ENCODE data around the gene CALD1. TPM values are rescaled to one million over a fixed set of nuclear protein-coding genes. Genes with fewer than 3 reads are reported as not detected.

Gene CALD1
- total and polyA plus RNA-seq, 9 donors: 79.3 to 209 (median 128) TPM

DNA sequence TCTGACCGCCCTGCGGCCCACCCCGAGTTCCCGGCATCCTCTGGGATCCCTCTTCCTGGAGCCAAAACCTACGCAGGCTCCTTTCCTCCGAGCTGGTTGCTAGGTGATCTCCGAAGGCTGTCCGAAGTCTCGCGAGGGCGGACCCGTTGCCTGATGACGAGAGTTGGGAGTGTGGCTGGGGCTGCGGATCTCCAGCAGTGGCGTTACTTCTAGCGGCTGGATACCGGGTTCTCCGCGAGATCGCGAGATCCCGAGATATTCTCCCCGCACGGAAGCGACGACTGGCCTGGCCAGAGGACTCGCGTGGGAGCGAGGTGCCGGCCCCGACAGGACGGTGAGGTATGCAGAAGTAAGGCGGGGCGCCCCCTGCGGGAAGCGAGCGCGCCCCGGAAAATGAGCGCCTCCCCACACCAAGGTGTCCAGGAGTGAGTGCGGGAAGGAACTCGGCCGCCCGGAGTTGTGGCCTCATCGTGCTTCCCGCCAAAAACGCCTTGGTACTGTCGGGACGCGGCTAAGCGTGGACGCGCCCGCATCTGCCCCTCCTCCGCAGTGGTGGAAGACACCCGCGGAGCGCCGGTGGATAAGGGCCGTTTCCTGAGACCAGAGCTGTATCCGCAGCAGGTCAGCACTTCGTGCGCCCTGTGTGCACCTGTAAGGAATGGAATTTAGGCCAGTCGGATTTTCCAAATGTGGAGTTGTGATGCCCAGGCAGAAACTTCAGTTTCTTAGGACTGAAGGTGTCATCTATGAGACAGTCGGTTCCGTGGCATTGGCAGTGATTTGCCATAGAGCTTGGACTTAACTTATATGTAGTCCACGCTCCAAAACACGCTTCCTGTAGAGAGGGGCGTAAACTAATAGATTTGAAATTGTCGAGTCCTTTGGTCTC is 207.2 kb downstream of the CALD1 start, which contains the start of gene AGBL3:
AGBL3 (plus strand) TSS at position 146 of the 889 bp plus-strand sequence. CDS start 1,426 bp downstream, outside the sequence.
- no peaks in the 10 kb centered on the region for H3K4me1 ChIP-seq (ENCODE audit: control insufficient read depth, insufficient read depth, low read length)
- H3K4me3 ChIP-seq (ENCODE audit: low read length): peak within 1 kb of the TSS; percentile 92
- DNase-seq: peak; percentile 99
- H3K9me3 ChIP-seq (replicated peaks; ENCODE audit: control insufficient read depth, low read depth, low read length): no peaks in the 10 kb centered on the region
- H3K27ac ChIP-seq (ENCODE audit: low read length): peak within 1 kb of the TSS; percentile 95
- H3K27me3 ChIP-seq (ENCODE audit: control insufficient read depth, insufficient read depth, low read length): no peaks in the 10 kb centered on the region
- WGBS (ENCODE audit: insufficient coverage): under 1% methylated on average over 61 of the region's 70 CpGs
- H3K36me3 ChIP-seq (ENCODE audit: control insufficient read depth, insufficient read depth, low read length): peaks cover 2% of the 10 kb centered on the region

DNA sequence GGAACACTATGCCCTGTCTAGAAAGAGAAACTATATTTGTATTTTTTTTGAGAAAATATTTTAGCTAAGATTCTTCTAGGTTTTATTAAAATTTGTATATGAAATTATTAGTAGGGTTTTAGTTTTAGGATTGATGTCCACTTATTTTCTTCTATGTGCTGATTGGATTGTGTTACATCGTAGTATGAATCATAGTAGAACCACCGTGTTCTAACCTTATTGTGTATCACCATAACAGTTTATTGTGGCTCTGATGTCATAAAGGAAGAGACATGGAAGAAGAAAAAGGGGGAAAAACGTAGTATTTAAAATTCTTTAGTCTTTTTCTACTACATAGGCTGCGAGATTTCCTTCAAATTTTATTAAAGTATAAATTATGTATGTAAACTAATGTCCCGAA is 208.7 kb downstream of the CALD1 start:
- no CpG with 5 or more reads among the region's 5 CpGs for WGBS (ENCODE audit: insufficient coverage)
- Histone ChIP-seq H3K4me1 (ENCODE audit: control insufficient read depth, insufficient read depth, low read length) (no peaks in the 10 kb centered on the region), H3K36me3 (ENCODE audit: control insufficient read depth, insufficient read depth, low read length) (peaks cover 2% of the 10 kb centered on the region), H3K27ac (ENCODE audit: low read length) (no peak overlapping the region), H3K27me3 (ENCODE audit: control insufficient read depth, insufficient read depth, low read length) (no peaks in the 10 kb centered on the region), H3K4me3 (ENCODE audit: low read length) (no peak overlapping the region), H3K9me3 (replicated peaks; ENCODE audit: control insufficient read depth, low read depth, low read length) (no peaks in the 10 kb centered on the region)
- DNase-seq: no peak

DNA sequence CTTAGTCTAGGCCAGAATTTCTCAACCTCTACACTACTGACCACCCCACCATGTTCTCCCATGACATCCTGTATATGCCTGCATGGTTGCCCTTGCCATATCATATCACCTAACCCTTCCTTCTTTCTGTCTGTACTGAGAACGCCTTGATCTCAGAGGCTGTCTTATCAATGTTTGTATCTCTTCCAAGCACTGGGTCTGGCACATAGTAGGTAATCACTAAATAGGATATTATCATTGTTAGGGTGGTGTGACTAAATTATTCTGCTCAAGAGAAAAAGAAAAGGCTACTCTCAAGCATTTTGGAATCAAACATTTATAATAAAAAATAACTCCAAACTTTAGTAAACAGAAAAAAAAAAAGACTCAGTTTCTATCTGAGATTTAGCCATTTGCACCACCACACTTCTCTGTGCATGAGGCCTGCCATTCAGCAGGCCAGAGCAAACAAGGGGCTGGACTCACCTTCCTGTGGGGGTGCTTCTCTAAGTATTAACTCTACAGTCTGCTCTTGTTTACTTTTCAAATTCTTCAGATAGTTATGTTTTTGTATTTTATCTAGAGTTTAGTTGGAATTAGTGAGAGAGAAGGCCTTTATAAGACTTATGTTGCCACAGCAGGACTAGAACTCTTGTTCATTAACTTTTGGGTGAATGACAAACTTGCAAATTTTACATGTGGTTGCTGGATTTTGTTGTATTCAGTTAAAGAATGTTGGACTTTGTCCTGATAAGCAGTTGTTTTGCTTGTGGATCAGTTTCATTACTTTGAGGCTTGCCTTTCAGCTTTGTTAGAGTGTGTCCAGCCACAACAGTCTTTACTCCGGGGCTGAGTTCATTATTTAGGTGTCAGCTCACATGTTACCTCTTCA is 212.3 kb downstream of the CALD1 start:
- Histone ChIP-seq H3K36me3 (ENCODE audit: control insufficient read depth, insufficient read depth, low read length) (peaks cover 14% of the 10 kb centered on the region), H3K4me1 (ENCODE audit: control insufficient read depth, insufficient read depth, low read length) (no peaks in the 10 kb centered on the region), H3K4me3 (ENCODE audit: low read length) (no peak overlapping the region), H3K27me3 (ENCODE audit: control insufficient read depth, insufficient read depth, low read length) (no peaks in the 10 kb centered on the region), H3K9me3 (replicated peaks; ENCODE audit: control insufficient read depth, low read depth, low read length) (no peaks in the 10 kb centered on the region), H3K27ac (ENCODE audit: low read length) (no peak overlapping the region)
- DNase-seq: no peak
- WGBS (ENCODE audit: insufficient coverage): no CpG with 5 or more reads among the region's 2 CpGs

DNA sequence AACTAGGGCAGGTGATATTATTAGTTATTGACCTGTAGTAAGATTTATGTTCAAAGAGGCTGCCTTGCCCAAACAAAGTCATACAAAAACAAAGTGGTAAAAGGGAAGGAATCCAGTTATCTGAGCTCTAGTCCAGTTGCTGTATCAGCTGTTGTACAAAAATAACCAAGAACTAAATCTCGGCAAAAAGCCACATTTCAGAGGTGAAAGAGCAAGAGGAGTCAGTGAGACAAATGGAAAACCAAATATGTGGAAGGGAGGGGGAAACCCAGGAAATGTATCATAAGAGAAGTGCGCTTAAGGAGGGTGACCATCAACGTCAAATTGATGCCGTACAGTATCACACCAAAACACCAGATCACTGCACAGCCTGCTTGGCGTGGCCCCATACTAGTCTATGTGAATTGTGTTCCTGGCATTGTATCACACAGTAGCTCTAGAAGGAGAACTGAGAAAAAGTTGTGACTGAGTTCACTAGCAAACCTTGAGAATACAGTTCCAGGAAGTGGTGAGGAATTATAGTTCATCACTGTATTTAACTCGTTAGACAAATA is 213.3 kb downstream of the CALD1 start:
- no peaks in the 10 kb centered on the region for H3K4me1 ChIP-seq (ENCODE audit: control insufficient read depth, insufficient read depth, low read length)
- DNase-seq: peak; percentile 33
- no peak overlapping the region for H3K27ac ChIP-seq (ENCODE audit: low read length)
- no peaks in the 10 kb centered on the region for H3K9me3 ChIP-seq (replicated peaks; ENCODE audit: control insufficient read depth, low read depth, low read length)
- H3K36me3 ChIP-seq (ENCODE audit: control insufficient read depth, insufficient read depth, low read length): peaks cover 19% of the 10 kb centered on the region
- no peak overlapping the region for H3K4me3 ChIP-seq (ENCODE audit: low read length)
- no CpG with 5 or more reads among the region's 6 CpGs for WGBS (ENCODE audit: insufficient coverage)
- H3K27me3 ChIP-seq (ENCODE audit: control insufficient read depth, insufficient read depth, low read length): no peaks in the 10 kb centered on the region

DNA sequence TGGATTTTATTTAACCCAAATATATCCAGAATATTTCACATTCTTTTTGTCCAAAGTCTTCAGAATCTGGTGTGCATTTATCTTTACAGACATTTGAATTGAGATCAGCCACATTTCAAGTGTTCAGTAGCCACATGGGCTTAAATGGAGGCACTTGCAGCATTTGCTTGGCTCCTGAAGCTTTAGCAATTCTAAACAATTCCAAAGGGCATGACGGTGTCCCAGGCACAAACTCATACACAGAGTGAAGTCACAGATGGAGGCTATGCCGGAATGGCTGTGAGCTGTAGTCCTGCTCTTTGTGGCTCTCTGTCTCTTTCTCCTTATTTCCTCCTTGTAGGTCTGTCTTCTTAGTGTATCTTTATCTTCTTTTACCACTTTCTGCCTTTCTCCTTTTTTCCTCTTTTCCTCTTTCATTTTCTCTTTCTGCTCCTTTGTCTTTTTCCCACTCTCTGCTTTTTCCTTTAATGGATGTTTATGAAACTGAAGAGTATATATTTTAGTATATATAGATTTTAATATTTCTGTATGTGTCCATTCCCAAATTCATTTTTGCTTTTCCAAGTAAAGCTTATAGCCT is 214.5 kb downstream of the CALD1 start:
- DNase-seq: no peak
- no peaks in the 10 kb centered on the region for H3K27me3 ChIP-seq (ENCODE audit: control insufficient read depth, insufficient read depth, low read length)
- no peaks in the 10 kb centered on the region for H3K9me3 ChIP-seq (replicated peaks; ENCODE audit: control insufficient read depth, low read depth, low read length)
- H3K27ac ChIP-seq (ENCODE audit: low read length): no peak overlapping the region
- peaks cover 19% of the 10 kb centered on the region for H3K36me3 ChIP-seq (ENCODE audit: control insufficient read depth, insufficient read depth, low read length)
- no peaks in the 10 kb centered on the region for H3K4me1 ChIP-seq (ENCODE audit: control insufficient read depth, insufficient read depth, low read length)
- 100% methylated on average over 2 of the region's 2 CpGs for WGBS (ENCODE audit: insufficient coverage)
- no peak overlapping the region for H3K4me3 ChIP-seq (ENCODE audit: low read length)

DNA sequence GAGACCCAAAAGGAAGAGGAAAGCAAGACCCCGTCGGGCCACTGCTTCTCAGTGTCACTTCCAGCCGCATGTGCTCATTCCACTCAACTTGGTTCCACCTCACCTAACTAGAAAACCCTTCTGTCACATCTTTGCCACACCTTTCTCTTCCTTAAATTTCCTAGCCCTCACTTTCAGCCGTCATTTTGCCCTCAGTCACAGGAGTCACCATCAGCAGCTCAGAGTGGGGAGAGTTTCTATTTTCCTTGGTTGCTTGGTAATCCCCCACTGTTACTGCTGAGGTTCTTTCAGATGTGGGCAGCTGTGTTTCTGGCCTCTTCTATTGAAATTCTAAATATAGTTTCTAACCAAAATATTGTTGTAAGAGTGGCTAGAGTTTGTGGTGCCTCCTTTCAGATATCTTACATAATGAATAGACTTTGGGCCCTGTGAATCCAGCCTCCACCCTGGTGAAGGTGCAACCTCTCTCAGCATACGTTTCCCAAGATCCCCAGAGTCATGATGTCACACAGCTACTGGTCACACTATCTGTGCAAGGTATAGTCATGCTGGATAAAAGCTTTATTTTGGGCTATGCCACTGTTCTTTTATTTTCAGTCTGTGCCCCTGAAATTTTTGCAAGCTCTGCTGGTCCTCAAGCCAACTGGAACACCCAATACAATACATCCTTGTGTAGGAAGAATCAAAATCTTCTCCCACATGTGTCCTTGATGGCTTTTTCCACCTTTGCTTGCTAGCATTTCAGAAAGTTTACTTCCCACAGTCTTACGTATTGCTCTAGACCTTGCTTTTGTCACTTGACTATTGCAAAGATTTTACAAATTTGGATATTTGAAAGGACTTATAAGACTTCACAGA is 216.0 kb downstream of the CALD1 start:
- Histone ChIP-seq H3K9me3 (replicated peaks; ENCODE audit: control insufficient read depth, low read depth, low read length) (no peaks in the 10 kb centered on the region), H3K4me3 (ENCODE audit: low read length) (no peak overlapping the region), H3K27ac (ENCODE audit: low read length) (no peak overlapping the region), H3K27me3 (ENCODE audit: control insufficient read depth, insufficient read depth, low read length) (no peaks in the 10 kb centered on the region), H3K36me3 (ENCODE audit: control insufficient read depth, insufficient read depth, low read length) (peaks cover 19% of the 10 kb centered on the region), H3K4me1 (ENCODE audit: control insufficient read depth, insufficient read depth, low read length) (no peaks in the 10 kb centered on the region)
- WGBS (ENCODE audit: insufficient coverage): no CpG with 5 or more reads among the region's 6 CpGs
- no peak for DNase-seq

DNA sequence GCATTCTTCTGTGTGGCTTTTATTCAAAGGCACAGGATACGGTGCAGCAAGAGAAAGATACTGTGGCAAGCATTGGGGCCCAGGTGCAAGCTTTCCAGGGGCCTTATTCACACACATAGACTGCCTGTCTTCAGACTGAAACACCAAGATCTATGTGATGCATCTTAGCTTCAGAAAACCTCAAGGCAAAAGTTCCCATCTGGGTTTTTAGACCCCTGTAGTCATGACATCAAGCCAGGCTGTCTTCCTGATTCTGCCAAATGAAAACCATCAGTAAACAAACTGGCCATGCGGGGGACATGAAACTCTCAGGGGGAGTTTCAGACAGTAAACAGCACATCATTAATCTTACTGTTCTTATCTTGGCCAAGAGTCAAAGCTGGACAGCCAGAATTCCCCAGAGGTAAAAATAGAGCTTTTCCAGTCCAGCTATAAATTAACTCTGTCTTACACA is 216.7 kb downstream of the CALD1 start:
- H3K4me1 ChIP-seq (ENCODE audit: control insufficient read depth, insufficient read depth, low read length): no peaks in the 10 kb centered on the region
- 37% methylated on average over 2 of the region's 2 CpGs for WGBS (ENCODE audit: insufficient coverage)
- no peak overlapping the region for H3K4me3 ChIP-seq (ENCODE audit: low read length)
- no peak overlapping the region for H3K27ac ChIP-seq (ENCODE audit: low read length)
- no peaks in the 10 kb centered on the region for H3K9me3 ChIP-seq (replicated peaks; ENCODE audit: control insufficient read depth, low read depth, low read length)
- peak; percentile 39 for DNase-seq
- H3K36me3 ChIP-seq (ENCODE audit: control insufficient read depth, insufficient read depth, low read length): peaks cover 16% of the 10 kb centered on the region
- no peaks in the 10 kb centered on the region for H3K27me3 ChIP-seq (ENCODE audit: control insufficient read depth, insufficient read depth, low read length)

DNA sequence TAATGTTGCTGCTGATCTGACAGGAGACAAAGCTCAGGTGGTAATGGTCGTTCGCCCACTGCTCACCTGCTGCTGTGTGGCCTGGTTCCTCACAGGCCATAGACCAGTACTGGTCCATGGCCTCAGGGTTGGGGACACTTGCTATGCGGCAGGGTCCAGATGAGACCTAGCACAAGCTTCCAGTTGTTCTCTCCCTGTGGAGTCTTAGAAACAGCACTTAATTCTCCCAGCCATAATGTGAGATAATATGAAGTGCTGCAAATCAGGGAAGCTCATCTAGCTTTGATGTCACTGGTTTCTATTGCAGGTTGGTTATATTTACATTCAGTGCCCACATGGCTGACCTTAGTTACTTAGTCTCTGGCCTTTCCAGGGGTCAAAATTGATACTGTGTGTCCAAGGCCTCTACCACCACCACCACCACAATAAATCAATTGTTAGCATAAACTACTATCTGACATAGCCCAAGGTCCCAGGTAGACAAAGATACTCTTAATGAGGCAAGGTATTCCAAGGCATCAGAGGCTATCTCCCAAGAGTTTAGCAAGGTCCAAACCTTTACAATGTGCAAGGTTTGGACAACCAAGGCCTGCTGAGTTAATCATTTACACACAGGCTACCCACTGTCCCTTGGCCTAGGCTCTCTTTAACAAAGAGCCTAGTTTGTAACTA is 217.9 kb downstream of the CALD1 start:
- Histone ChIP-seq H3K36me3 (ENCODE audit: control insufficient read depth, insufficient read depth, low read length) (peaks cover 16% of the 10 kb centered on the region), H3K27ac (ENCODE audit: low read length) (no peak overlapping the region), H3K4me3 (ENCODE audit: low read length) (no peak overlapping the region), H3K4me1 (ENCODE audit: control insufficient read depth, insufficient read depth, low read length) (no peaks in the 10 kb centered on the region), H3K27me3 (ENCODE audit: control insufficient read depth, insufficient read depth, low read length) (no peaks in the 10 kb centered on the region), H3K9me3 (replicated peaks; ENCODE audit: control insufficient read depth, low read depth, low read length) (no peaks in the 10 kb centered on the region)
- DNase-seq: no peak
- WGBS (ENCODE audit: insufficient coverage): 87% methylated on average over 3 of the region's 3 CpGs

DNA sequence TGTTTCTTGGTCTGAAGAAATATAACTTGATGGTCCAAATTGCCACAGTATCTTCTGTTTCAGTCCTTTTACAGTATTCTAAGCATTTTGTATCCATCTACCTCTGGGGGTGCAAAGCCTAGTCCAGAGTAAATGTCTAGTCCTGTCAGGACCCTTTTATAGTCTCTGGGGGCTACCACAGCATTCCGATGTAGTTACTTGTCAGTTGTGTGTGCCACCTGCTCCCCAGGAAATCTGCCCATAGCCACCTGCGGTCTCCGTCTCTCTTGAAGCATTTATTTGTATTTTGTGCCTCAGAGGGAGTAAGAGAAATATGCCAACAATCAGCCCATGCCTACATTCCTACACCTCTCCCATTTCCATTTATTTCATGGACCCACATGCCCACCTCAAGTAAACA is 219.7 kb downstream of the CALD1 start:
- H3K27ac ChIP-seq (ENCODE audit: low read length): no peak overlapping the region
- no peak for DNase-seq
- no peaks in the 10 kb centered on the region for H3K27me3 ChIP-seq (ENCODE audit: control insufficient read depth, insufficient read depth, low read length)
- H3K4me1 ChIP-seq (ENCODE audit: control insufficient read depth, insufficient read depth, low read length): no peaks in the 10 kb centered on the region
- no peaks in the 10 kb centered on the region for H3K9me3 ChIP-seq (replicated peaks; ENCODE audit: control insufficient read depth, low read depth, low read length)
- WGBS (ENCODE audit: insufficient coverage): 100% methylated on average over 1 of the region's 3 CpGs
- no peak overlapping the region for H3K4me3 ChIP-seq (ENCODE audit: low read length)
- peaks cover 14% of the 10 kb centered on the region for H3K36me3 ChIP-seq (ENCODE audit: control insufficient read depth, insufficient read depth, low read length)
